ENCODE data around the gene NUDCD3.

- TF ChIP-seq EZH2 (IDR thresholded peaks at IDR 0.05; ENCODE audit: borderline replicate concordance) = no peak
- TF ChIP-seq, protein P1, sequence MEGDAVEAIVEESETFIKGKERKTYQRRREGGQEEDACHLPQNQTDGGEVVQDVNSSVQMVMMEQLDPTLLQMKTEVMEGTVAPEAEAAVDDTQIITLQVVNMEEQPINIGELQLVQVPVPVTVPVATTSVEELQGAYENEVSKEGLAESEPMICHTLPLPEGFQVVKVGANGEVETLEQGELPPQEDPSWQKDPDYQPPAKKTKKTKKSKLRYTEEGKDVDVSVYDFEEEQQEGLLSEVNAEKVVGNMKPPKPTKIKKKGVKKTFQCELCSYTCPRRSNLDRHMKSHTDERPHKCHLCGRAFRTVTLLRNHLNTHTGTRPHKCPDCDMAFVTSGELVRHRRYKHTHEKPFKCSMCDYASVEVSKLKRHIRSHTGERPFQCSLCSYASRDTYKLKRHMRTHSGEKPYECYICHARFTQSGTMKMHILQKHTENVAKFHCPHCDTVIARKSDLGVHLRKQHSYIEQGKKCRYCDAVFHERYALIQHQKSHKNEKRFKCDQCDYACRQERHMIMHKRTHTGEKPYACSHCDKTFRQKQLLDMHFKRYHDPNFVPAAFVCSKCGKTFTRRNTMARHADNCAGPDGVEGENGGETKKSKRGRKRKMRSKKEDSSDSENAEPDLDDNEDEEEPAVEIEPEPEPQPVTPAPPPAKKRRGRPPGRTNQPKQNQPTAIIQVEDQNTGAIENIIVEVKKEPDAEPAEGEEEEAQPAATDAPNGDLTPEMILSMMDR (IDR thresholded peaks at IDR 0.05; ENCODE audit: poor library complexity) = no peak
- no peak for TF ChIP-seq EZH2phosphoT487 (IDR thresholded peaks at IDR 0.05; ENCODE audit: low read depth, severe bottlenecking, unreplicated experiment)
Observed at GRCh38 chr7:44382459-44383265, 107.8 kb downstream of the NUDCD3 start.
